Midbrain (tissue), 1 donor: Measurements from ENCODE around the gene CWC15.
"Not testable (repeated sequence)": the region's sequence is repeated elsewhere in the genome, so short reads cannot be mapped to it uniquely, and the experiment has no call there.

ENCODE experiments used
- DNase-seq: peaks from one replicate; lab custom pipeline; 2025; lab: John Stamatoyannopoulos, UW

The CWC15 gene

DNA sequence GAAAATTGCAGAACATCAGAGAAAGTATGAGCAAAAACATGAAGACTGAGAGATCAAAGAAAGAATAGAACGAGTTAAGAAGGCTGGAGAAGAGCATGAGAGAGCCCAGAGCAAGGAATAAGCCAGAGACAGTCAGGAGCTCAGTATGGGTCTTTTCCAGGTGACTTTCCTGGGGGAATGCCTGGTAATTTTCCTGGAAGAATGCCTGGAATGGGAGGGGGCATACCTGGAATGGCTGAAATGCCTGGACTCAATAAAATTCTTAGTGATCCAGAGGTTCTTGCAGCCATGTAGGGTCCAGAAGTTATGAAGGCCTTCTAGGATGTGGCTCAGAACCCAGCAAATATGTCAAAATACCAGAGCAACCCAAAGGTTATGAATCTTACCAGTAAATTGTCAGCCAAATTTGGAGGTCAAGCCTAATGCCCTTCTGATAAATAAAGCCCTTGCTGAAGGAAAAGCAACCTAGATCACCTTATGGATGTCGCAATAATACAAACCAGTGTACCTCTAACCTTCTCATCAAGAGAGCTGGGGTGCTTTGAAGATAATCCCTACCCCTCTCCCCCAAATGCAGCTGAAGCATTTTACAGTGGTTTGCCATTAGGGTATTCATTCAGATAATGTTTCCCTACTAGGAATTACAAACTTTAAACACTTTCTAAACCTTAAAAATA lies 59.5 kb downstream of the CWC15 start:
- not testable (repeated sequence) for DNase-seq

DNA sequence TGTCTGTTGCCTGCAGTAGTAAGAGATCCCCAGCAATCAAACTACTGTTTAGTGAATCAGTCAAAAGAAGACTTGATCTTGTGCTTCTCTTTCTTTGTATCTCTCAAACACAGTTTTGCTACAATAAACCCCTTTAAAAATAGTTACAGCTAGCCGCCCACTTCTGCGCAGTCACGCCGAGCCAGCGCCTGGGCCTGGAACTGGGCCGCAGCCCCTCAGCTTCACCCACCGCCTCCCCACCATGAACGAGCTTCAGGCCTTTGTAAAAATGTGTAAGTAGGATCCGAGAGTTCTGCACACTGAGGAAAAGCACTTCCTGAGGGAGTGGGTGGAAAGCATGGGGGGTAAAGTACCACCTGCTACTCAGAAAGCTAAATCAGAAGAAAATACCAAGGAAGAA lies 60.5 kb downstream of the CWC15 start:
- DNase-seq = no peak
